HG02981 (cell line): ENCODE results near the gene BBX.
A peak's percentile ranks its signal among the peaks of the same experiment; 100 is the strongest.

ENCODE experiments used
- ATAC-seq: cut with Tn5 transposase; IDR thresholded peaks from one replicate; pipeline ENCODE4 v1.9.1; 2021; ENCODE audit warnings: mild to moderate bottlenecking, moderate library complexity; ENCODE audit not compliant: unreplicated experiment

The BBX gene

GRCh38 chr3:107738486-107739183, 215.9 kb downstream of the BBX start:
- no peak for ATAC-seq

DNA sequence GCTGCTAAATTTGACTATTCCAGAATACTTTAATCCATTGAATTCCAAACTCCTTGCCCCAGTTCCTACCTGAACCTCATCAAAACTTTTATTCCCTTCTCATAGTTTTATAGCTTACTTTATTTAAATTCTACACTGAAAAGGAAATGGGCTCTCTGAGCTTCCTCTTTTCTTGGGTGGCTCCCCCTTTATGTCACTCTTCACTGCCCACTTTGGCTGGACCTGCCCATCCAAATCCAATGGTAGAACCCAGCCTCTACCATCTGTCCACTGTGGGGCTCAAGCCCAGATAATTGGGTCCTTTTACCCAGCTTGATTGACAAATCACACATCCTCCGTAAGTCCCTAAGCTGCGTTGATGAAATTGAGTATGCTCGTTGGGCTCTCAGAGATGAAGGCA, 216.5 kb downstream of the BBX start:
- no peak for ATAC-seq

- ATAC-seq, result no peak
These were observed 218.5 kb downstream of the BBX start for GRCh38 chr3:107740992-107741896.

GRCh38 chr3:107745354-107745753, 222.6 kb downstream of the BBX start:
- no peak for ATAC-seq

GRCh38 chr3:107752202-107752990, 229.6 kb downstream of the BBX start:
- ATAC-seq, result no peak

DNA sequence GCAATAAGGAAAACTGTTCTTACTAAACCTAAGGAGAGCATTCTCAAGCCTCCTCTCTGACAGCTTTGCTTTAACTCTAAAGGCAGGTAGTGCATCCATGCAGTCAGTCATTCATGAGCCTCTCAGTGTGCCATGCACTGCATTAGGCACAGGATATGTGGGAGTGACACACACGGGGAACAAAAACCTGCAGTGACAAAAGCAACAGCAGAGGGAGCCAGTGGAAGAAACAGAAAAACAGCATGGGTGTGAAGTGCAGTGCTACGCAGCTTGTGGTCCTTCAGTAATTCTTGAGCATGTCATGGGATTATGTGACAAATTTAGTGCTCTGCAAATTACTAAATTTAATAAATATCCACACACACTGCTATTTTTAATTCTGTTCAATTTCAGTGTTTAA, 230.7 kb downstream of the BBX start:
- peak; percentile 51 for ATAC-seq

DNA sequence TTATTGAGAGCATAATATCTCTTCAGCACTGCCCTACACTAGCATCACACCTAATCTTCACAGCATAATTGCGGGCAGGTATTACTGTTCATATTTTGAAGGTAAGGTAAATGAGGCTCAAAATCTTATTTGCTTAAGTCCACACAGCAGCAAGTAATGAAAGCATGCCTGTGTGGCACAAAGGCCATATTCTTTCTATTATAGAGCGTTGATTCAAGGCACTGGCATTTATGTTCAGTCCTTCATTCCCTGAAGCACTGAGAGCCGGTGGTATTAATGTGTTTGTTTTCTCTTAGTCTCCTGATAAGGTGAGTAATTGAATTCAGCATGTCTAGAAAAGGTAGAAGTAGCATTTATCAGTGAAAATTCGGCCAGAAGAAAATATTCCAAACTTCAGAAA, 231.2 kb downstream of the BBX start:
- ATAC-seq, result no peak

DNA sequence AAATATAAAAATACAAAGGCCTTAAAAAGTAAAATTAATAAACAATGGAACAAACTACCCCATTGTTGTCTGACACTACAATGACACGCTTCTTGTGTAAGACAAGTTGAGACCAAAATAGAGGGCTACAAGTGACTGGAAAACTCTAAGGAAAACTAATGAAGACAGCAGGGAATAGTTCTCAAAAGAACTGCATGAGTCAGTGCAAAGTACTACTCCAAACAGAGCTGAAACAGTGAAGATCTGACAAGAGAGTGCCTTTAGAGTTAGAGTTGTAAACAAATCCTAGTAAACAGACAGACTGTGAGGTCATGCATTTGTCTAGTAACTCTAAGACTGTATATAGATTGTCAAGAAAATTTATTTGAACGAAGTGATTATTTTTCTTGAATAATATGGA, 233.9 kb downstream of the BBX start:
- ATAC-seq, result no peak

- ATAC-seq, result no peak
These were observed 234.4 kb downstream of the BBX start for GRCh38 chr3:107757140-107757539.

GRCh38 chr3:107760144-107760543, 237.4 kb downstream of the BBX start:
- no peak for ATAC-seq

- ATAC-seq, result no peak
These were observed 238.6 kb downstream of the BBX start for GRCh38 chr3:107761391-107761790.

DNA sequence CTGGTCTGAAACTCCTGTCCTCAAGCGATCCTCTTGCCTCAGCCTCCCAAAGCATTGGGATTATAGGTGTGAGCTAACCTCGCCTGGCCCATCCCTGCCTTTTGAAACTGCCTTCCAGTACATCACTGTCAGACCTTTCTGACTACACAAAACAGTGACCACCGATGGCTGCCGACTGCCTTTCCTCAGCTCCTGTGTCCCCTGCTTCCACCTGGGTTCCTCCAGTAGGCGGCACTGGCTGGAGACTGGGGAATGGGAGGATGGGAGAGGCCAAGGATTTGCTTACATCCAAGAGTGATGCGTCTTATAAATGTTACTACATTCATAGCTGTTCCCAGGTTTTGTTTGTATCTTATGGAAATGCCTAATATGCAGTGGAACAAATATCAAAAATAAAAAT, 242.8 kb downstream of the BBX start:
- ATAC-seq, result no peak

GRCh38 chr3:107767897-107768605, 245.3 kb downstream of the BBX start:
- no peak for ATAC-seq

DNA sequence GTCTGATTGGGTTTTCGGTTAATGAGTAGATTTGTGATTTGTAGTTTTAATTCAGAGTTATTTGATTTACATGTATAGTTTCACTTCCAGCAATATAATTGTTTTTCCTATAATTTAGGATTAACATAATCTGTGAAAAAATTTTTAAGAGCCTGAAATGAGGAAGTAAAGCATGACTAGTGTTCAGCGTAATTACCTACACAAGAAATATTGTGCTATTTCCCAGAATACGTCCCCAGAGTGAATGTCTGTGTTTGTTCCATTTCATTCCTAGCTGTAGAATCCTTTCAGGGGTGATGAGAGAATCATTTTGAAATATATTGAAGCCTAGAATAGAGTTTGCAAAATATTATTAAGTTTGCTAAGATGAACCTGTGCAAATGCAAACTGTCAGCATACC, 247.1 kb downstream of the BBX start:
- ATAC-seq, result no peak

- ATAC-seq, result no peak
These were observed 249.3 kb downstream of the BBX start for GRCh38 chr3:107772016-107772415.

GRCh38 chr3:107775974-107776373, 253.2 kb downstream of the BBX start:
- no peak for ATAC-seq

DNA sequence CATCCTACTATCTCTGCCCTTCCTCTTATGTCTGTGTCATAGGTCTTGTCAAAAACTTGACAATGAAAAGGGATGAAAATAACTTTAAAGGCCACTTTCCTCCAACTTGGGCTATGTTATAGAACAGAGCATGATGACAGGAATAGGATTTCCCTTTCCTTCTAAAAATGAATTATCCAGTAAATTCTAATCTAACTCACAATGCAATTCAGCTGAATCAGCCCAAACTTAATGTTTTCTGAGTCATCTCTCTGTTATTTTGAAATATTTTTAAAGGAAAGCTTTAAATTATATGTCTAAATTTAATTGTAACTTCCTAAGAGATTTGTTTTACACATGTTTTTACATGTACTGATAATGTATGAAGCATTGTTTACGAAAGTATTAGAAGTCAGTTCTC, 258.5 kb downstream of the BBX start:
- ATAC-seq, result no peak

DNA sequence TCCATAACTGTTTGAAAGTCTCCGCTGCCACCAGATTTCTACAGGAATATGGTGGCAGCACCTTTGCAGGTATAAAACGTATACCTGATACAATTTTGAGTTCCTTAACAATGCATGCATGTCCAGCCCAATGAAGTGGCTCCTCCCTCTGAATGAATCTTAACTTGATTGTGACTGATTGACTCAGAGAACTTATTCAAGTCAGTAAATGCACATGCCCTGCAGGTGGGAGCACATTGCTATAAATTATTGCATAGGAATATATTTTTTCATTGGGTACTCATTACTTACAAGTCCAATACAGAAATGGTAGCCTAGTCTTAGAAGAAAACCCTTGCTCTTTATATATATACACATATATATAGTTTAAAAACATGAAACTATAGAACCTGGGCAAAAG, 259.3 kb downstream of the BBX start:
- ATAC-seq, result no peak

DNA sequence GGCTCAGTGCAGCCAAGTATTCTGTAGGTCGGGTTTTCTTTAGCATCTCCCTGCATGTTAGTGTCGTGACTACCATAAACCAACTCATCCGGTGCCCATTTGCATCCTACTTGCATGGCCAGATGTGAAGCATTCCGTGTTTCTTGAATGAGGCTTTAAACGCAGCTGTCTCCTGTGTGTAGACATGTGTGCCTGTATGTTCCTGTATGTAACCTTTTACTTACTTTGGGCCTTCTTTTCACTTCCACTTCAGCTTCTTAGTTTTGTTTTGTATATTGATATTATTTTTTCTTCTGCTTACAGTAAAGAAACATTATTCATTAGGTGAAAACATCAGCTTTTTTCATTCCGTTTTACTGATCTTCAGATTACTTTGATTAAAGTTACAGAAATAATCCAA, 267.9 kb downstream of the BBX start:
- no peak for ATAC-seq

GRCh38 chr3:107791027-107791426, 268.3 kb downstream of the BBX start:
- ATAC-seq, result no peak

- ATAC-seq, result no peak
These were observed 268.7 kb downstream of the BBX start for GRCh38 chr3:107791450-107791849.
